HepG2 (cell line): ENCODE results near the gene KMT2B. TPM values are rescaled to one million over a fixed set of nuclear protein-coding genes. Genes with fewer than 3 reads are reported as not detected.
A peak's percentile ranks its signal among the peaks of the same experiment; 100 is the strongest.

Source experiments
- AHR ChIP-seq: IDR thresholded peaks from 2 replicates; pipeline ENCODE4 v1.6.1; 2018; ENCODE audit warnings: missing genetic modification reagents, missing compliant biosample characterization
- ATM ChIP-seq: fragments of 450-650 bp; IDR thresholded peaks from 2 replicates; pipeline ENCODE4 v1.7.1; 2017; ENCODE audit warnings: mild to moderate bottlenecking, borderline replicate concordance
- ELF4 ChIP-seq: sonication (generic); formaldehyde crosslinking; IDR thresholded peaks from 2 replicates; pipeline ENCODE4 v1.5.0; 2020; ENCODE audit warnings: missing genetic modification reagents, mild to moderate bottlenecking, moderate library complexity, borderline replicate concordance
- FOXM1 ChIP-seq: sonication (generic); formaldehyde crosslinking; IDR thresholded peaks from 2 replicates; pipeline ENCODE4 v1.5.0; 2020; ENCODE audit warnings: missing genetic modification reagents
- IRF9 ChIP-seq: sonication (generic); formaldehyde crosslinking; IDR thresholded peaks from 2 replicates; pipeline ENCODE4 v1.8.0; 2022; ENCODE audit warnings: missing genetic modification reagents, mild to moderate bottlenecking, borderline replicate concordance
- KMT2A ChIP-seq: sonication (generic); formaldehyde crosslinking; IDR thresholded peaks from 2 replicates; pipeline ENCODE4 v1.4.0; 2020; ENCODE audit warnings: missing genetic modification reagents
- MEF2D ChIP-seq: sonication (generic); formaldehyde crosslinking; IDR thresholded peaks from 2 replicates; pipeline ENCODE4 v1.5.1; 2020; ENCODE audit warnings: mild to moderate bottlenecking, missing genetic modification reagents
- NFYC ChIP-seq: IDR thresholded peaks from 2 replicates; pipeline ENCODE4 v1.6.1; 2016; ENCODE audit warnings: missing genetic modification reagents, missing compliant biosample characterization
- PATZ1 ChIP-seq: sonication (generic); formaldehyde crosslinking; IDR thresholded peaks from 2 replicates; pipeline ENCODE4 v1.4.0; 2020; ENCODE audit warnings: missing genetic modification reagents
- RERE ChIP-seq: IDR thresholded peaks from 2 replicates; pipeline ENCODE4 v1.6.1; 2016; ENCODE audit warnings: low read depth, missing genetic modification reagents, missing compliant biosample characterization
- SRY ChIP-seq: sonication (generic); formaldehyde crosslinking; IDR thresholded peaks from 2 replicates; pipeline ENCODE4 v1.8.0; 2022; ENCODE audit warnings: mild to moderate bottlenecking, missing genetic modification reagents
- TOE1 ChIP-seq: sonication (generic); formaldehyde crosslinking; IDR thresholded peaks from 2 replicates; pipeline ENCODE4 v1.4.0; 2020; ENCODE audit warnings: mild to moderate bottlenecking, missing genetic modification reagents
- TP53 ChIP-seq: sonication (generic); formaldehyde crosslinking; conservative IDR thresholded peaks from 2 replicates; pipeline ENCODE4 v1.4.0; 2020; ENCODE audit warnings: missing genetic modification reagents
- ZFP36 ChIP-seq: fragments of 150-350 bp; IDR thresholded peaks from 2 replicates; pipeline ENCODE4 v1.6.1; 2018; ENCODE audit warnings: borderline replicate concordance, low read length, low read depth; ENCODE audit not compliant: partially characterized antibody
- ZFY ChIP-seq: sonication (generic); formaldehyde crosslinking; IDR thresholded peaks from 2 replicates; pipeline ENCODE4 v1.4.0; 2020; ENCODE audit warnings: missing genetic modification reagents
- ZKSCAN5 ChIP-seq: sonication (generic); formaldehyde crosslinking; IDR thresholded peaks from 2 replicates; pipeline ENCODE4 v1.5.1; 2020; ENCODE audit warnings: mild to moderate bottlenecking, missing genetic modification reagents
- ZNF292 ChIP-seq: sonication (generic); formaldehyde crosslinking; IDR thresholded peaks from 2 replicates; pipeline ENCODE4 v1.8.1; 2022; ENCODE audit warnings: mild to moderate bottlenecking, low read depth, missing genetic modification reagents, borderline replicate concordance
- ZNF430 ChIP-seq: sonication (generic); formaldehyde crosslinking; IDR thresholded peaks from 2 replicates; pipeline ENCODE4 v1.9.0; 2021; ENCODE audit warnings: mild to moderate bottlenecking, missing genetic modification reagents
- ZNF720 ChIP-seq: sonication (generic); formaldehyde crosslinking; IDR thresholded peaks from 2 replicates; pipeline ENCODE4 v1.4.0; 2020; ENCODE audit warnings: missing genetic modification reagents
- ZNF777 ChIP-seq: sonication (generic); formaldehyde crosslinking; IDR thresholded peaks from 2 replicates; pipeline ENCODE4 v1.4.0; 2020; ENCODE audit warnings: missing genetic modification reagents
- ZNF841 ChIP-seq: sonication (generic); formaldehyde crosslinking; IDR thresholded peaks from 2 replicates; pipeline ENCODE4 v1.8.1; 2023; ENCODE audit warnings: missing genetic modification reagents, borderline replicate concordance
- ZNF850 ChIP-seq: sonication (generic); formaldehyde crosslinking; conservative IDR thresholded peaks from 2 replicates; pipeline ENCODE4 v1.9.0; 2021; ENCODE audit warnings: mild to moderate bottlenecking, missing genetic modification reagents
- polyA plus RNA-seq, 8 experiments: library from polyadenylated mRNA; depleted of rRNA in 3 of 8; stranded (reverse) in 7 of 8; unstranded in 1 of 8; fragments of >200 nt; fragmentation: Illumina TruSeq in 4 of 8; extraction: Trizol in 4 of 8; gene quantifications; 2 replicates each; pipeline versions ENCODE4 v1.2.1 to v1.2.3, GENCODE V29; 2011 to 2016; ENCODE audit warnings: low read depth in 4 of 8, missing spikeins in 1 of 8, mixed read lengths in 1 of 8; ENCODE audit not compliant: insufficient read depth in 1 of 8
- total RNA-seq, 5 experiments: library from RNA; depleted of rRNA; stranded (reverse); fragments of >200 nt; fragmentation: Illumina TruSeq; extraction: Trizol; gene quantifications; 2 replicates each; pipeline ENCODE4 v1.2.3, GENCODE V29; 2016; ENCODE audit warnings: low read depth in 1 of 5

Gene KMT2B
- total and polyA plus RNA-seq, 2 of the 13 experiments (the other 11 are each of a cell fraction or from before 2014, with no cell fraction given) = 6.2 to 16.9 TPM

- TF ChIP-seq ZKSCAN5 (CRISPR knock-in tag) (0 out of 2 replicates have a peak, but pooled peaks have one; percentile 34), ZFY (no peak), IRF9 (peak; percentile 64; the same call in 1 of the 2 replicates), ZFP36 (no peak), KMT2A (0 out of 2 replicates have a peak, but pooled peaks have one; percentile 11), TOE1 (CRISPR knock-in tag) (no peak), ZNF430 (CRISPR knock-in tag) (no peak), ZNF850 (CRISPR knock-in tag) (no peak), AHR (CRISPR knock-in tag) (peak; percentile 42), NFYC (no peak), PATZ1 (CRISPR knock-in tag) (no peak), SRY (CRISPR knock-in tag) (peak; percentile 65; the same call in 1 of the 2 replicates), TP53 (CRISPR knock-in tag) (no peak), ZNF292 (CRISPR knock-in tag) (no peak; the same call in 1 of the 2 replicates), ZNF841 (CRISPR knock-in tag) (no peak), FOXM1 (CRISPR knock-in tag) (no peak), ZNF777 (CRISPR knock-in tag) (no peak), RERE (peak; percentile 54; the same call in 1 of the 2 replicates), MEF2D (CRISPR knock-in tag) (peak; percentile 64), ELF4 (CRISPR knock-in tag) (no peak), ZNF720 (CRISPR knock-in tag) (no peak), ATM (no peak)
Observed at GRCh38 chr19:35715981-35716800, 1.6 kb upstream of the KMT2B start (continued).
